CD4-positive, CD25-positive, alpha-beta regulatory T cell (primary cell): ENCODE measurements around the gene NAA15. TPM values are rescaled to one million over a fixed set of nuclear protein-coding genes. Genes with fewer than 3 reads are reported as not detected.

ENCODE experiments used
- ATAC-seq, 2 donors: fragments of 150-1000 bp; cut with Tn5 transposase; one replicate each; pipeline ENCODE4 v1.10.0; 2021; ENCODE audit warnings: low read depth in 2 of 2, moderate number of reproducible peaks in 2 of 2, moderate library complexity in 1 of 2
- DNase-seq, 3 donors: peaks; one replicate each; pipeline versions ENCODE4 v3.0.0 to v3.0.0-alpha.2; 2012 to 2022; ENCODE audit warnings: mixed read lengths in 1 of 3
- H3K27ac ChIP-seq: one replicate; pipeline ENCODE4 v1.7.0; 2013; ENCODE audit warnings: mild to moderate bottlenecking, low read length; ENCODE audit not compliant: insufficient read depth, poor library complexity, severe bottlenecking
- H3K27me3 ChIP-seq: one replicate; pipeline ENCODE4 v1.7.0; 2013; ENCODE audit warnings: low read length; ENCODE audit not compliant: control insufficient read depth, insufficient read depth
- H3K36me3 ChIP-seq: one replicate; pipeline ENCODE4 v1.7.0; 2013; ENCODE audit warnings: mild to moderate bottlenecking, low read length, moderate library complexity; ENCODE audit not compliant: control insufficient read depth, insufficient read depth
- H3K4me1 ChIP-seq: 2 replicates; pipeline ENCODE4 v1.7.0; 2013; ENCODE audit warnings: mild to moderate bottlenecking, low read length; ENCODE audit not compliant: insufficient read depth, control insufficient read depth, poor library complexity, severe bottlenecking
- H3K4me3 ChIP-seq: one replicate; pipeline ENCODE4 v1.7.0; 2013; ENCODE audit warnings: low read depth, mild to moderate bottlenecking, low read length, moderate library complexity
- H3K9me3 ChIP-seq, 2 experiments: 1 replicate in 1 of 2; 2 replicates in 1 of 2; pipeline ENCODE4 v1.7.0; 2013; ENCODE audit warnings: low read length in 2 of 2, mild to moderate bottlenecking in 1 of 2, moderate library complexity in 1 of 2; ENCODE audit not compliant: control insufficient read depth in 2 of 2
- H3K27ac Mint-ChIP-seq, 3 donors: one replicate each; pipeline ENCODE4 v1.8.0; 2020 to 2022; ENCODE audit warnings: mild to moderate bottlenecking in 3 of 3, mixed read lengths in 3 of 3, moderate library complexity in 2 of 3
- H3K27me3 Mint-ChIP-seq: one replicate; pipeline ENCODE4 v1.8.0; 2022; ENCODE audit warnings: mild to moderate bottlenecking, mixed read lengths
- H3K36me3 Mint-ChIP-seq: one replicate; pipeline ENCODE4 v1.8.0; 2020; ENCODE audit warnings: mixed read lengths
- H3K4me1 Mint-ChIP-seq, 4 donors: one replicate each; pipeline ENCODE4 v1.8.0; 2020 to 2022; ENCODE audit warnings: mixed read lengths in 4 of 4, mild to moderate bottlenecking in 1 of 4
- H3K4me3 Mint-ChIP-seq, 4 donors: one replicate each; pipeline ENCODE4 v1.8.0; 2020 to 2022; ENCODE audit warnings: mild to moderate bottlenecking in 4 of 4, mixed read lengths in 4 of 4, moderate library complexity in 3 of 4
- H3K9me3 Mint-ChIP-seq, 7 donors: one replicate each; pipeline ENCODE4 v1.8.0; 2020 to 2022; ENCODE audit warnings: mixed read lengths in 7 of 7, mild to moderate bottlenecking in 3 of 7, moderate library complexity in 2 of 7
- polyA plus RNA-seq, 4 donors: library from polyadenylated mRNA; unstranded; fragments of 300-500 nt; fragmentation: Illumina TruSeq; gene quantifications; one replicate each; pipeline ENCODE4 v1.2.3, GENCODE V29; 2021
- total RNA-seq: library from RNA; stranded (reverse); gene quantifications from one replicate; pipeline ENCODE4 v1.2.3, GENCODE V29; 2022

NAA15 gene
- total and polyA plus RNA-seq, 5 donors from 2014 or later = 32.5 to 48.8 (median 35.4) TPM

- H3K4me3 Mint-ChIP-seq = no peak overlapping the region
- H3K4me1 Mint-ChIP-seq = peaks cover 41 to 73% (median 56%) of the 10 kb centered on the region in 4 donors
- Histone ChIP-seq H3K9me3 (peaks cover 0 to 2% of the 10 kb centered on the region in 2 experiments), H3K4me3 (no peak overlapping the region), H3K36me3 (peaks cover 7% of the 10 kb centered on the region), H3K27ac (no peak overlapping the region), H3K27me3 (no peaks in the 10 kb centered on the region), H3K4me1 (peaks cover 4% of the 10 kb centered on the region)
- peaks cover 0 to 6% (median 0%) of the 10 kb centered on the region in 7 donors for H3K9me3 Mint-ChIP-seq
- no peak for ATAC-seq
- peaks cover 34% of the 10 kb centered on the region for H3K36me3 Mint-ChIP-seq
- no peak for DNase-seq
- no peak overlapping the region for H3K27ac Mint-ChIP-seq
- no peaks in the 10 kb centered on the region for H3K27me3 Mint-ChIP-seq
Observed at GRCh38 chr4:139324620-139325019, 23.3 kb downstream of the NAA15 start.

- H3K9me3 Mint-ChIP-seq = no peaks in the 10 kb centered on the region
- Histone ChIP-seq H3K4me3 (peak overlapping the region; percentile 30), H3K27me3 (no peaks in the 10 kb centered on the region), H3K9me3 (no peaks in the 10 kb centered on the region), H3K4me1 (peaks cover 4% of the 10 kb centered on the region), H3K36me3 (peaks cover 20% of the 10 kb centered on the region), H3K27ac (no peak overlapping the region)
- H3K4me1 Mint-ChIP-seq = peaks cover 31 to 56% (median 46%) of the 10 kb centered on the region in 4 donors
- H3K27me3 Mint-ChIP-seq = no peaks in the 10 kb centered on the region
- no peak for ATAC-seq
- DNase-seq = no peak
- H3K36me3 Mint-ChIP-seq = peaks cover 30% of the 10 kb centered on the region
- H3K27ac Mint-ChIP-seq = peak overlapping the region in 1 of 3 donors; percentile 64
- H3K4me3 Mint-ChIP-seq = peak overlapping the region in 1 of 4 donors; percentile 62
Observed at GRCh38 chr4:139329665-139330200, 28.4 kb downstream of the NAA15 start.

- H3K27me3 Mint-ChIP-seq = no peaks in the 10 kb centered on the region
- no peak overlapping the region for H3K4me3 Mint-ChIP-seq
- peaks cover 32% of the 10 kb centered on the region for H3K36me3 Mint-ChIP-seq
- H3K9me3 Mint-ChIP-seq = no peaks in the 10 kb centered on the region
- Histone ChIP-seq H3K9me3 (no peaks in the 10 kb centered on the region), H3K27ac (no peak overlapping the region), H3K4me1 (peaks cover 3% of the 10 kb centered on the region), H3K4me3 (peak overlapping the region; percentile 30), H3K36me3 (peaks cover 22% of the 10 kb centered on the region), H3K27me3 (no peaks in the 10 kb centered on the region)
- no peak for ATAC-seq
- H3K27ac Mint-ChIP-seq = peak overlapping the region in 1 of 3 donors; percentile 64
- DNase-seq = no peak
- peaks cover 26 to 52% (median 42%) of the 10 kb centered on the region in 4 donors for H3K4me1 Mint-ChIP-seq
Observed at GRCh38 chr4:139330283-139330682, 29.0 kb downstream of the NAA15 start.

DNA sequence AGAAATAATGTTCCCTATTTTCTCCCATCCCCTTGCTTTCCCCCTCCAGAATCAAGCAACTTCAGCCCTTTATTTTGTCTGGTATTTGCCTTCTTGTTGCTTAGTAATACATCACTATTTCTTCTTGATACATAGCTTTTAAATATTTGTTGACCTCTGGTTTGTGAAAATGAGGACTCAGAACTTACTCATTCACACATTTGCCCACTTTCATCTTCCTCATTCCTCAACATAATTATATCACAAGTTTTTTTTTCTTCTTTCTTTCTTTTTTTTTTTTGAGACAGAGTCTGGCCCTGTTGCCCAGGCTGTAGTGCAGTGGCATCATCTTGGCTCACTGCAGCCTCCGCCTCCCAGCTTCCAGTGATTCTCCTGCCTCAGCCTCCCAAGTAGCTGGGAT is 29.9 kb downstream of the NAA15 start:
- Mint-ChIP-seq H3K36me3 (peaks cover 32% of the 10 kb centered on the region), H3K27me3 (no peaks in the 10 kb centered on the region), H3K4me3 (no peak overlapping the region), H3K9me3 (no peaks in the 10 kb centered on the region), H3K27ac (peak overlapping the region in 1 of 3 donors; percentile 76), H3K4me1 (peaks cover 25 to 43% (median 36%) of the 10 kb centered on the region in 4 donors)
- Histone ChIP-seq H3K4me1 (no peaks in the 10 kb centered on the region), H3K36me3 (peaks cover 26% of the 10 kb centered on the region), H3K4me3 (no peak overlapping the region), H3K27me3 (no peaks in the 10 kb centered on the region), H3K9me3 (no peaks in the 10 kb centered on the region), H3K27ac (no peak overlapping the region)
- ATAC-seq (no peak), DNase-seq (no peak)

DNA sequence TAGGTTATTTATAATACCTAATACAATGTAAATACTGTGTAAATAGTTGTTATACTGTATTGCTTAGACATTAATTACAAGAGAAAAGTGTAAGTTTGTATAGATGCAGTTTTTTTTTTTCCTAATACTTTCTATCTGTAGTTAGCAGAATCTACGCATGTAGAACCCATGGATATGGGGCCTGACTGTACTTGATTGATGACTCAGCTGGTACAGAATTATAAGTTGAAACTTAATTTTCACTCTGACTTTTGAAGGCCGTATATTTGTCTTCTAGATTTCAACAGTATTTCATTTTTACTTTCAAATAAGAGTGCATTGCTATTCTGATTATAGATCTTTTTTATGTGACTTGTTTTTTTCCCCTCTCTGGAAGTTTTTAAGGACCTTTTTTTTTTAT is 31.7 kb downstream of the NAA15 start:
- H3K27me3 ChIP-seq = no peaks in the 10 kb centered on the region
- peaks cover 28 to 38% (median 36%) of the 10 kb centered on the region in 4 donors for H3K4me1 Mint-ChIP-seq
- H3K27ac Mint-ChIP-seq = peak overlapping the region in 2 of 3 donors; percentile 42 to 49
- peaks cover 31% of the 10 kb centered on the region for H3K36me3 ChIP-seq
- H3K4me1 ChIP-seq = no peaks in the 10 kb centered on the region
- H3K9me3 ChIP-seq = no peaks in the 10 kb centered on the region
- peak overlapping the region in 1 of 4 donors; percentile 13 for H3K4me3 Mint-ChIP-seq
- H3K27ac ChIP-seq = no peak overlapping the region
- no peaks in the 10 kb centered on the region for H3K9me3 Mint-ChIP-seq
- no peaks in the 10 kb centered on the region for H3K27me3 Mint-ChIP-seq
- no peak for DNase-seq
- H3K36me3 Mint-ChIP-seq = peaks cover 29% of the 10 kb centered on the region
- H3K4me3 ChIP-seq = no peak overlapping the region
- ATAC-seq = no peak

GRCh38 chr4:139337612-139338011 is 36.3 kb downstream of the NAA15 start:
- Mint-ChIP-seq H3K27ac (peak overlapping the region in 1 of 3 donors; percentile 39), H3K9me3 (no peaks in the 10 kb centered on the region), H3K4me1 (peaks cover 16 to 23% (median 18%) of the 10 kb centered on the region in 4 donors), H3K4me3 (no peak overlapping the region), H3K27me3 (no peaks in the 10 kb centered on the region), H3K36me3 (peaks cover 25% of the 10 kb centered on the region)
- Histone ChIP-seq H3K27me3 (no peaks in the 10 kb centered on the region), H3K4me3 (no peak overlapping the region), H3K4me1 (no peaks in the 10 kb centered on the region), H3K27ac (no peak overlapping the region), H3K36me3 (peaks cover 42% of the 10 kb centered on the region), H3K9me3 (no peaks in the 10 kb centered on the region)
- DNase-seq (no peak), ATAC-seq (no peak)

DNA sequence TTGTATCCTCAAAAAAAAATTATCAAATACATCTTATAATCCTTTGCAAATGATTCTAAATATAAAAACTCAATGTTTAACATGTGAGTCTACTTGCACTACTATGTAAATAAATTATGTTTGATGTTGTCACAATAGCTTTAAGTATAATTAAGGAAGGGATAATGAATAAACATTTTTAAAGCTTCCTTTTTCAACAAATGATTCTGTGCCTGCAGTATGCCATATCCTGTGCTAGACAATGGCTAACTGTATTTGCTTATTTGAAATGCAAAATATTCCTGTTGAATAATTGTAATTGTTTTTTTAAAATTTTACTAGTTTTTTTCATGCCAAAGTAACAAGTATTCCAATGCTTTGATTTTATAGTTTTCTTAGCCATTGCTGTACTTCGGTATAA is 60.0 kb downstream of the NAA15 start:
- DNase-seq (no peak), ATAC-seq (no peak)
- no peaks in the 10 kb centered on the region for H3K27me3 ChIP-seq
- no peaks in the 10 kb centered on the region for H3K9me3 Mint-ChIP-seq
- peaks cover 38% of the 10 kb centered on the region for H3K36me3 Mint-ChIP-seq
- H3K4me3 Mint-ChIP-seq = no peak overlapping the region
- H3K4me1 Mint-ChIP-seq = peaks cover 3 to 11% (median 5%) of the 10 kb centered on the region in 4 donors
- H3K4me1 ChIP-seq = no peaks in the 10 kb centered on the region
- no peak overlapping the region for H3K4me3 ChIP-seq
- no peak overlapping the region for H3K27ac ChIP-seq
- no peaks in the 10 kb centered on the region for H3K27me3 Mint-ChIP-seq
- H3K36me3 ChIP-seq = peaks cover 75% of the 10 kb centered on the region
- H3K27ac Mint-ChIP-seq = no peak overlapping the region
- no peaks in the 10 kb centered on the region for H3K9me3 ChIP-seq

DNA sequence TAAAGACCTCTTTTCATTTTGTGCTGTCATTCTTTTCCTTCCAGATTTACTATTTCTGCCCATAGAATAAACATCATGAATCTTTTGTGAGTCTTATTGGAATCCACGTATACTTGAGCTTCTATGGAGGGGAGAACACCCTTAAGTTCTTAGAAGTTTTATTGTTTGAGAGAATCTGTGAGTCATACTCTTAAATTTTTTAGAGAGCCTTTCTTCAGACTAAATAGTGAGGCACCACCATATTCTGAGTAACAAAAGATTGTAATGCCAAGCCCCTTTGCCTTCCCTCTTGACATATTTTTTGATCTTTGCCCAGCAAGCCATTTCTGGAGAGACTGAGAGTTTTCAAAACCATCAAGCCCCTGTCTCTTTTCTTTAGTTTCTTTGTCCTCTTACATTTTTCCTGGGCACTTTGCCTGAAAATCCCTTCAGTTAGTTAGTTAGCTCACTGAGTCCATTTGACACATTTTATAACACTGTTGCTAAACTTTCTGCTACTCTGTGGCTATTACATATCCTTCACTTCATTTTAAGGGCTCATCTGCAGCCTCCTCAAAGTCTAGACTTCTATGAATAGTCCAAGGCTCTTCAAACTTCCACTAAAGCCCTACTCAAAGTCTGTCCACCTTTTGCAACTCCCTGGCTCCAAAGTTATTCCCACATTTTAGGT is 66.3 kb downstream of the NAA15 start:
- no peaks in the 10 kb centered on the region for H3K27me3 ChIP-seq
- Mint-ChIP-seq H3K9me3 (no peaks in the 10 kb centered on the region), H3K4me3 (no peak overlapping the region), H3K27ac (peak overlapping the region; percentile 3 to 64 (median 25)), H3K4me1 (peaks cover 3 to 13% (median 8%) of the 10 kb centered on the region in 4 donors), H3K27me3 (no peaks in the 10 kb centered on the region), H3K36me3 (peaks cover 52% of the 10 kb centered on the region)
- no peak for ATAC-seq
- H3K9me3 ChIP-seq = no peaks in the 10 kb centered on the region
- H3K4me3 ChIP-seq = no peak overlapping the region
- DNase-seq = no peak
- H3K27ac ChIP-seq = no peak overlapping the region
- H3K36me3 ChIP-seq = peaks cover 71% of the 10 kb centered on the region
- no peaks in the 10 kb centered on the region for H3K4me1 ChIP-seq
